CD4-positive, alpha-beta T cell treated with Interleukin-6 for 4 hours (primary cell): Measurements from ENCODE around the gene KDM7A.
"Not testable (repeated sequence)": the region's sequence is repeated elsewhere in the genome, so short reads cannot be mapped to it uniquely, and the experiment has no call there.

Source experiments
- DNase-seq: peaks from one replicate; pipeline ENCODE4 v3.0.0-alpha.2; 2020; ENCODE audit warnings: mixed read lengths

KDM7A gene, protein sequence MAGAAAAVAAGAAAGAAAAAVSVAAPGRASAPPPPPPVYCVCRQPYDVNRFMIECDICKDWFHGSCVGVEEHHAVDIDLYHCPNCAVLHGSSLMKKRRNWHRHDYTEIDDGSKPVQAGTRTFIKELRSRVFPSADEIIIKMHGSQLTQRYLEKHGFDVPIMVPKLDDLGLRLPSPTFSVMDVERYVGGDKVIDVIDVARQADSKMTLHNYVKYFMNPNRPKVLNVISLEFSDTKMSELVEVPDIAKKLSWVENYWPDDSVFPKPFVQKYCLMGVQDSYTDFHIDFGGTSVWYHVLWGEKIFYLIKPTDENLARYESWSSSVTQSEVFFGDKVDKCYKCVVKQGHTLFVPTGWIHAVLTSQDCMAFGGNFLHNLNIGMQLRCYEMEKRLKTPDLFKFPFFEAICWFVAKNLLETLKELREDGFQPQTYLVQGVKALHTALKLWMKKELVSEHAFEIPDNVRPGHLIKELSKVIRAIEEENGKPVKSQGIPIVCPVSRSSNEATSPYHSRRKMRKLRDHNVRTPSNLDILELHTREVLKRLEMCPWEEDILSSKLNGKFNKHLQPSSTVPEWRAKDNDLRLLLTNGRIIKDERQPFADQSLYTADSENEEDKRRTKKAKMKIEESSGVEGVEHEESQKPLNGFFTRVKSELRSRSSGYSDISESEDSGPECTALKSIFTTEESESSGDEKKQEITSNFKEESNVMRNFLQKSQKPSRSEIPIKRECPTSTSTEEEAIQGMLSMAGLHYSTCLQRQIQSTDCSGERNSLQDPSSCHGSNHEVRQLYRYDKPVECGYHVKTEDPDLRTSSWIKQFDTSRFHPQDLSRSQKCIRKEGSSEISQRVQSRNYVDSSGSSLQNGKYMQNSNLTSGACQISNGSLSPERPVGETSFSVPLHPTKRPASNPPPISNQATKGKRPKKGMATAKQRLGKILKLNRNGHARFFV

DNA sequence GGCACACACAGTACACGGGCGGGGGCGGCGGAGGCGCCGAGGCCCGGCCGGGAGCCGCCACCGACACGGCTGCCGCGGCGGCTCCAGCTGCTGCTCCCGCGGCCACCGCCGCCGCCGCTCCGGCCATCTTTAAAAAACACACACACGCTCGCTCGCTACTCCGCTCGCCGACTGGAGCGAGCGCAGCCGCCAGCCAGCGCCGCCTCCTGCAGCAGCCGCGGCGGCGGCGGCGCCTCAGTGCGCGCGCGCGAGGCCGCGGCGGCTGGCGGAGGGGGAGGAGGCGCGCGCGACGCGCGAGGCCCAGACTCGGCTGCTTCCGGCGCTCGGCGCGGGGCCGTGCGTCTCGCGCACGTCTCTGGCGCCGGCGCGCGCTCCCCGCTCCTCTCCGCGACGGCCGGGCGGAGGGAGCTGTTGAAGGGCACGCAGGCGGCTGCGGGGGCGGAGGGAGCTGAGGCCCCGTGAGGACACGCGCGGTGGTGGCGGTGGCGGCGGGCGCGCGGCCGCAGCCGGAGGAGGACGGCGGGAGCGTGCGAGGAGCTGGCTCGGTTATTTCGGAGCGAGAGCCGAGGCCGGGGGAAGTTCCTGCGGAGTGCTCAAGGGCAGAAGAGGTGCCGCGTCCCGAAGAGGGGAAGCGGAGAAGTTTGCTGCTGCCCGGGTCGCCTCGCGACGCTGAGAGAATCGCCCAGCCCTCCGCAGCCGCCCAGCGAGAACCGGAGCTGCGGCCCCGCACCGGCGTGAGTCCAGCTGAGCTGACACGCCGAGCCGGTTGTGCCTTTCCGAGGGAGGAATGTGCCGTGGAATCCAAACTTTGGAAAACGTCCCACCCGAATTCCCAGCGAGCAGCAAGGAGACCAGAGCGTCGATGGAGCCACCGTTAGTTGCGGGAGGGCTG, at the start of gene KDM7A:
Gene KDM7A, minus strand, starts transcription at position 173 of the 892 bp plus-strand sequence. Its CDS starts 46 bp downstream, at position 127.
- peak; percentile 93 for DNase-seq

DNA sequence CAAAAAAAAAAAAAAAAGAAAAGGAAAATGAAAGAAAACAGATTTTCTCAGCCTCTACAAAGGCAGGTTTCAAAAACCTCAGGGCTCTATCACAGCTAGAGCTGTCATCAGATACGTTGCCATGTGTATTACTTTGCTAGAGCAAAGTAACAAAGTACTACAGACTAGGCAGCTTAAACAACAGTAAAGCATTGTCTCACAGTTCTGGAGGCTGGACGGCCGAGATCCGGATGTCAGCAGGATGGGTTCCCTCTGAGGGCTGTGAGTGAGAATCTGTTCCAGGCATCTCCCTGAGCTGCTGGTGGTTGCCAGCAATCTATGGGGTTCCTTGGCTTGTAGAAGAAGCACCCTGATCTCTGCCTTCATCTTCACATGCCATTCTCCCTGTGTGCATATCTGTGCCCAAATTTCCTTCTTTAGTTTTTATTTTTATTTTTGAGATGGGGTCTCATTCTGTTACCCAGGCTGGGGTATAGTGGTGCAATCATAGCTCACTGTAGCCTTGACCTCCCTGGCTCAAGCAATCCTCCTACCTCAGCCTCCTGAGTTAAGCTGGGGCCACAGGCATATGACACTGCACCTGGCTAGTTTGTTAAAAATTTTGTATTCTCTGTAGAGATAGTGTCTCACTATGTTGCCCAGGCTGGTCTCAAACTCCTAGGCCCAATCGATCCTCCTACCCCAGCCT, 48.9 kb upstream of the KDM7A start:
- DNase-seq = peak; percentile 40

DNA sequence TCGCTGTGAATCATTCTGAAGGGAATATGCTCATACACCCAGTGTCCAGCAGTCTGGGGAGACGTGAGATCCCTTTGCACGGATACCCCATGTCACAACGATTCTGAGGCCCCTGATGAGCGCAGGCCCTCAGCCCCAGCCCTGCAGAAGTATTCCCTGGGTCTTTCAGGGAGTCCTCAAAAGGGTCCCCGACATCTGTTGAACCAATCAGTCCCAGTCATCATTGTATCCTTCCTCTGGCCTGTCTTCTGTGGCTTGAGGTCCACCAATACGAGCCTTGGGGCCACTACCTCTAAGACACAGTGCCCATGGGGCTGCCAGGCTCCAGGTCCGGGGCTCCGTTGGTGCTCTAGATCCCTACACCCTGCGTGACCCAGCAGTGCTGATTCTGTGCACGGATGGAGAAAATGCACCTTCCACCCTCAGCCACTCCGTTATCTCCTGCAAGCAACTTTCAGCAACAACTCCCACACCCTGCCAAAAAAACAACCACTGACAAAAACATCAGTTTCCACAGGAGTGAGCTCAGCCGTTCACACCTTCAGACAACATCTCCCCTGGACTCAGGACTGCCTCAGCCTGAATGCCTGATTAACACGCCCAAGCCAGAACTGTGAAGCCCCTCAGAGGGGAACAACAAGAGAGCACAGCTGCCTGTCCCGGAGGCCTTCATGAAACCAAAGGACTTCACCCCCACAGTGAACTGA, 46.9 kb upstream of the KDM7A start:
- DNase-seq = peak; percentile 50

DNA sequence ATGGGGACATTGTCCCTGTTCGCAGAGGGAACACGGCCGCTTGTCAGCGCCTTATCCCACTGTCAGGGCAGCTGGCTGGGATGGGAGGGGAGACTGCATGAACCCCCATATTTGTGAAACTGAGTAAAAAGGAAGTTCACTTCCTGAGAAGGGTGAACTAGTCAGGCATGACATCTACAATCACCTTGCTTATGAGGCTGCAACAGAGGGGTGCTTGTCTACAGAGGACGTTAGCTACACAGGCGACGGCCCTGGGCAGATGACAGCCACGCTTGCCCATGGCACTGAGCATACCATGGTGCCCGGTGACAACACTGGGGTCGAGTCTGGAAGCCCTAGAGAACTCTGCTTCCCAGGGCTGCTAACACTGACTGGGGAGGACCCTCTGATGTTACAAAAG, 46.0 kb upstream of the KDM7A start:
- peak; percentile 29 for DNase-seq

DNA sequence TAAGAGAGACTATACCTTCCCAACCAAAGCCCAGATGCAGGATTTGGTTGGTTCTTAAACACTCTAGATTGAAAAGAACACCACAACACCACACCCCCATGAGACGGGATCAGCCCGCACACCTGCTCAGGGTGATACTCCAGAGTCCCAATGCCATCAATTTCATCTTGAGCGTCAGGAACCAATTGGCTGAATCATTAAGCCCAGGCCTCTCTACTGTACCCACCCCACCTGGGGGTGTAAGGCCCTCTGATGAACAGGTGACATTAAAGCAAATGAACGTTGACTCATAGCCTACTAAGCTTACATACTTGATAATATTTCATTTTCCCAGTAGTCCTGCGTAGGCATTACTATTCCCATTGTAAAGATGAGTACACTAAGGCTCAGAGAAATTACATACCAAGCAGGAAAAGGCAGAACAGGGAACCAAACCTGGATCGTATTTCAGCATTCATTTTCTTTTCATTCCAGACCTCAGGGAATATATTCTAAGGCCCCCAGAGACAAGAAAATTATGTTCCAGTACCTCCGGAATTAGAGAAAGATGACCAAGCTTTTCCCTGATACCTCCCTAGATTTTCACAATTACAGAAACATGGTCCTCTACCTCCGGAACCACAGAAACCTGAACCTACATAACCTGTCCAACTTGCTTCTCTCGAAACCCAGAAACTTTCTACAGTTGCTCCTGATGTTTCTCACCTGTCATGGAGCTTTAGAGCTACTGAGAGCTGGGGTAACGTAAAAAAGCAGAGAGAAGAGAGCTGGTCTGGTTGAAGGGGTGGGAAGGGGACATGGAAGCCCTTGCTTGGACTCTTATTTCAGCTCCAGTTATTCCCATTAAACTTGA, 43.1 kb upstream of the KDM7A start:
- no peak for DNase-seq

DNA sequence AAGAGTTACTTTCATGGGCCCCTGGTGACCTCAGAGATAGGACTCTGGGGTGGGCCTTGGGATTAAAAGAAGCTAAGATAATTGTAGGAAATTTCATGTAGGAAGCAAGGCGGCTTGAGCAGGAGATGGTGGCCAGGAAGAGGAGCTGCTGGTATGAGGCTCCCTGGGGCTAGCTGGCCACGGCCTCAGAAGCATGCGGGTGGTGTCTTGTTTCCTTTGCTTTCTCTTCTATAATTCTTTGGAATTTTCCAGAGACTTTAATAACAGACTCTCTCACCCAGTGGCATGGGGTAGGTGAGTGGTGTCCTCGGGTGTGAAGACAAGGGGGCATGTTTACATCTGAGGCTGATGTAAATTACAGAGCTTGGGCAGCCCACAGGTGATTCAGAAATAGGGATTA, 41.9 kb upstream of the KDM7A start:
- DNase-seq = no peak

DNA sequence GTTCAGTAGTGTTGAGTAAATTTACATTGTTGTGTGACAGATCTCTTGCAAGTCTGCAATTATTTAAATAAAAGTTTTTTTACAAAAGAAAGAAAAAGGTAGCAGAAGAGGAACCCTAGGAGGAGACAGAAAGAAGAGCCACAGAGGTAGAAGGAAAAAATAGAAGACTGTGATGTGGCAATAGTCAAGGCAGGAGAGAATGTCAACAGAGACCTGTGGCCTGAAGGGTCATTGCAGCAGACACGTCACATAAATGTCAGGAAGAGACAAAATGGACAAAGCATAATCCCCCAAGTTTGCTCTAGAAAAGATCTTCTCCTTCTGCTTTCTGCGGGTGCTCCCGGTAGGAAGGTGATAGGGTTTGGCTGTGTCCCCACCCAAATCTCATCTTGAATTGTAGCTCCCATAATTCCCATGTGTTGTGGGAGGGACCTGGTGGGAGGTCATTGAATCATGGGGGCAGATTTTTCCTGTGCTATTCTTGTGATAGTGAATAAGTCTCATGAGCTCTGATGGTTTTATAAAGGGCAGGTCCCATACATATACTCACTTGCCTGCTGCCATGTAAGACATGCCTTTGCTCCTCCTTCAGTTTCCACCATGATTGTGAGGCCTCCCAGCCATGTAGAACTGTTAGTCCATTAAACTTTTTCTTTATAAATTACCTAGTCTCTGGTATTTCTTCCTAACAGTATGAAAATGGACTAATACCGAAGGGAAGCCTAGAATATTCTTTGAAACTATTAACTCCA, 41.1 kb upstream of the KDM7A start:
- DNase-seq = no peak

DNA sequence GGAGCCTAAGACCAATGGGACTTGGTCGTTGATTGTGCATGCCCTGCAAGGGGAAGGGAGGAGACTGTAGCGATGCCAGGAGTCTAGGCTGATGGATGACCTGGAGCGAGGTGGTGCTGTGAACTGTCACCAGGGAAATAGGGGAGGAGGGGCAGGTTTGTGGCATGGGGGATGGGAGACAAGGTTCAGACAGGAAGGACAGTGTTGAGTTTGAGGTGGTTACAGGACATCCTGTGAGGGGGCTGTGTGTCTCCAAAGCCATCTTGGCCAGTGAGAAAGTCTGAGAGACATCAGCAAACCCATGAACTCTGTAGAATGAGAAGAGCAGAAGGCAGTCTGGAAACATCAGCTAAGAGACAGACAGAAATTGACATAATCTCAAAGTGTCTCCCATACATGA, 38.5 kb upstream of the KDM7A start:
- no peak for DNase-seq

DNA sequence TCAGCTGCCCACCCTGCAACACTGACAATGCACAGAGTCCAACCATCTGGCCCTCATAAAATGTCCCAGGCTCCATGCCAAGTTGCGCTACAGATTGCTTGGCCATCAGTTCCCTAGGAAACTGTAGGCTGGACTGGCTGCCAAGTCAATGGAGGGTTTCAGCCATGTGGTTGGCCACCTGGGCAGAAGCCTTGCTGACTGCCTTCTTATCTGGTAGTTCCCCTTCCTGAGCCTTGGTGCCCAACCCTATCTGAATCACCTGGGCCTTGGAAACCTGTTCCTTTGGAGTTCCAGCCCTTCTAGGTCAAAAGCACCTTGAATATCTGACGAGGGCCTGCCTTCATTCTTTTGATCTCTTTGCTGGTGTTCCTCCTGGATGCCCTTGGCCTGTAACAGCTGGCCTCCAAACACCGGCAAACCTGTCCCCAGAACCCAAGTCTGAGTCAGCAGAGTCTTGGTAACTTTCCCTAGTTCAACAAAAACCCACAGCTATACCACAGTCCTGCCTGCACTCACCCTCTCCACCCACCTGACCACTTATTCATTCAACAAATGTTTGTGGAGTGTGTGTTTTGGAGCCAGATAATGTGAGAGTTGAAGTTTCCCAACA, 37.4 kb upstream of the KDM7A start:
- DNase-seq = no peak

DNA sequence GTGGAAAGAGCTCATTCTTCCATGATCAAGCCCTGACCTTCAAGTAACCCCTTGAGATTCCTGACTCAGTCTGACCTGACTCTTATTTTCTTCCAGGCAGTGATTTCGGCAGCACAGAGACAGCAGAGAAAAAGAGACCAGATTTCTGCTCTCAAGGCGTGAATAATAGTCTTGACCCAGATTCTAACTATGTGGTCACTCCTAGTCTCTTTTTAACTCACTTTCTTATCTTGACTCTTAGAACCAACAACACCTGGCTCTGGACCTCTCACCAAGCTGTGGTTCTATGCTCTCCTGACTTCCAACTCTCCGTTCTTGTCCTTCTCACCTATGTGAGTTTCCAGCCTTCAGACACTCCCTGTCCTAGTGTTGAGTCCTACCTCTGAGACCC, 36.9 kb upstream of the KDM7A start:
- no peak for DNase-seq

DNA sequence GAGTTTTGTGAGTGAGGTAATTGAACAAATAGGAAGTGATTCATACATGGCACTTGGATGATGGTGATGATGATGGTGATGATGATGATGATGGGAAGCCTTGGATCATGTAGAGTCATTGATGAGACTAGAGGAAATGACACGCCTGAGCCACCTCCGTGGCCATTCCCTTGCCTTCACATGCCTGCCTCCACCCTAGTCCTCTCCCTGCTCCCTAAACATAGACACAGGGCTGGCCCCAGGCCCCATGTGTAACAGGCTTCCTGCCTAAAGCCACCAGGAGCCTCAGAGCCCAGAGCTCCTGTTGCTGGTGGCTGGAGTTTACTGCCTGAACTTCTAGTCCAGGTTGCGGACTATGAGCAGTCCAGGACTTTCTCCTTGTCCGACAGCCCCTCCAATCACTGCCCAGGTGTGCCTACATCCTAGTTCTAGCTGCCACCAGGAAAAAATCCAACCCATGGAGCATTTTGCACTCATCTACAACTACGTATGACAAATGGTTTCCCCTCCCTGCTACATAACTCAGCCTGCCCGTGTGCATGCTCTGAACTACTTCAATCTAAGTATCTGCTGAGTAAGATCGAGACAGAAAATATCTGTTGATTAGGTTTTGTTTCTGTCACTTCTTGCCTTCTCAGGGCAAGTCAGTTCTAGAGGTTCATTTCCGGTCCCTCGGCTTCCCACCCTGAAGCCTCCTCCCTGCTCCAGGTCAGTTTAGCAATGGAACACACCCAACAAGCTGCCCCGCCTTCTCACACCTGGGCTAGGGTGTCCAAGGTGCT, 35.5 kb upstream of the KDM7A start:
- no peak for DNase-seq

DNA sequence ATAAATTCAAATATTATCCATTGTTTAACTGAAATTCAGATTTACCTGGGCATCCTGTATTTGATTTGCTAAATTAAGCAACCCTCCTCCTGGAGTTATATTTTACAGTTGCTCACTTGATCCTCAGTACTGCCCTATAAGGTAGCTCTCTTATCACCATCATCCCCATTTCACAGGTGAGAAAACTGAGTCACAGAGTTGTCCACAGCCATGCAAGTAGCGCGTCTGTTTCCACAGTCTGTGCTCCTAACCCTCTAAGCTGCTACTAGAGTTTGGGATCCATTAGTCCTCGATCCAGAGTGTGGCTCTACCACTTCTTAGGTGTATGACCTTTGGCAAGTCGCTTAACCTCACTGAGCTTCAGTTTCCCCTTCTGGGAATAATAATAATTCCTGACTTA, 34.9 kb upstream of the KDM7A start:
- DNase-seq = no peak

DNA sequence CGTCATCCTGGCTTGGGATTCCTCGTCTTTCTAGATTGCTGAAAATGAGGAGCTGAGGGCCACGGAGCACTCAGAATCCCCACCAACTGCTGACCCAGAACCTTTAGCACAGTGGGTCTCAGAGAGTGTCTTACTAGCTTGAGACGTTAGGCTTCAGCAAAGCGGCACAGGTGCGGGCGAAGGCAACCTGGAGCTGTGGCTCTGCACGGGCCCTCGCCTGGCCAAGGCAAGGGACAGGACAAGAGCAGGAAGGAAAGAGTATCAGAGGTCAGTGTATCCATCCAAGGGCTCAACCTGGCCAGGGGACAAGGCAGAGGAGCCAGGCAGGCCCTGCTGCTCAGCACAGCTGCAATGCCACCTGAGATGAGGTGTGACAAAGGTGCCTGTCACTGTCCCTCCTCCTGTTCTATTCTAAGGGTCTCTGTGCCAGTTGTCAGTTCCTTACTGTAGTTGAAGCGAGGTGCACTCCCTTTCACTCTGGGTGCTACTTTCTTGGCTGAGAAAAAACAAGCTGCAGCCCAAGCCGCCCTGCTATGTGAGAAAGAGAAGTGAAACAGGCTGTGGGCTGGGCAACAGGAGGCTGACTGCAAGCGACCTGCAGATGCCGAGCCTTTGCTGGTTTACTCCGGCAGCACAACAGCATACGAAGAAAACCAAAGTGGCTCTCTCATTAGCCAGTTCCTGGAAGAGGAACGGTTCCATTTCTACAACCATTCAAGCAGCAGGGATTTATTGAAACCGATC, 33.3 kb upstream of the KDM7A start:
- DNase-seq = peak; percentile 62

DNA sequence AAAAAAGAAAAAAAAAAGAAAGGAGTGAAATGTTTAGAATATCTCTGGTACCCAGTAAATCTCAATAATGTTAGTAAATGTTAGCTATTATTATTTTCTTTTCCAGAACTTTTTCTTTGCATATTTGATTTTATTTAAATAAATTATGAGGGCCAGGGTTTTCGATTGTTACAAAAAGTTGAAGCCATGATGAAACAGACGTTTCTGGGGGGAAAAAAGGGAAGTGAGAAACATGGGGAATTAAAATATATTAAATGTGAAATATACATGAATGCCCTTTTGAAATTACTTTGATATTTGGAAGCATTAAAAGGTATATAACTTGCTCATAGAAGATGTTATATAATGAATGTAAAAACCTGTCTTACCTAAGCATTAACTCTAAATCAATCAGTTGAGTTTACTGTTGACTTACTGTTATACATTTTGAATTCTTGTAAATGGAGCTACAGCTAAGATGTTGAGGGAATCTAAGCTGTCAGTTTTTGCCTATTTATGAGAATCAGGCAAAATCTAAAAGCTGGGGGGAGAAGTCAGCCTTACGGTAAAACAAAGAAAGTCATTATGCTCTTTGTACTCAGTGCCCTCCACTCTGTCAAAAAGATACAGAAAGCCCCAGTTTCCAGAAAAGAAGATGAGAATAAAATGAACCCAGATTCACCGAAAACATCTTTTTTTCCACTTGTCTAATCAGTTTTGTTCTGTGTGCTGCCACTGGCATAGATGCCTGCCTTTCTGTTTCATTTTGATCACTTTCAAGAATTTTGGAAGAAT, 30.0 kb upstream of the KDM7A start:
- no peak for DNase-seq

DNA sequence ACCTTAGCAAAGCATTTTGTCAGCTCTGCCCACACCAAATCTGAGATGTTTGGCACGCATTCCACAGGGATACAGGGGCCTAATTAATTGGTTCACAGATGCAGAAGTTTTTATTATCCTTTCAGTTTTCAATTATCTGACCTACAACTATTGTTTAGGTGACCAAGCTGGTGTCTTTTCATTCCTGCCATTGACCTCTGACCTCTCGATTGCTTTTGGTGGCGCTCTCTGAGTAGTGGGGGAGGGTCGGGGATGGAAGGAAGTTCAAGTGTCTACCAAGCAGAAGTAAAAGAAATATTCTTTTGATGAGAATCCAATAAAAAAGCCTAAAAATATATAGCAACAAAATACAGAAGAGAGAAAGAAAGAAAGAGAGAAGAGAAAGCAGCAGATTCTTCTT, 28.8 kb upstream of the KDM7A start:
- no peak for DNase-seq

DNA sequence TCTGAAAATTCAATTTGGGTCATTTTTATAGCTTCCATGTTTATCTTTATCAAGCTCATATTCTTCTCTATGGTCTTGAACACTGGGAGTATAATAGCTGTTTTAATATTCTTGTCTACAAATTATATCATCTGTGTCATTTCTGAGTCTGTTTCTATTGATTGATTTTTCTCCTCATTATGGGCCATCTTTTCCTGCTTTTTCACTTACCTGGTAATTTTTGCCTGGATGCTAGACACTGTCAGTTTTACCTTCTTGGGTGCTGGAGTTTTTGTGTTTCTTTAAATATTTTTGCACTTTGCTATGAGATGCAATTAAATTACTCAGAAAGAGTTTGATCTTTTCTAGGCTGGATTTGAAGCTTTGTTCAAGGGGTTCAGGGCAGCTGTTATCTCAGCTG, 26.8 kb upstream of the KDM7A start:
- DNase-seq = no peak

DNA sequence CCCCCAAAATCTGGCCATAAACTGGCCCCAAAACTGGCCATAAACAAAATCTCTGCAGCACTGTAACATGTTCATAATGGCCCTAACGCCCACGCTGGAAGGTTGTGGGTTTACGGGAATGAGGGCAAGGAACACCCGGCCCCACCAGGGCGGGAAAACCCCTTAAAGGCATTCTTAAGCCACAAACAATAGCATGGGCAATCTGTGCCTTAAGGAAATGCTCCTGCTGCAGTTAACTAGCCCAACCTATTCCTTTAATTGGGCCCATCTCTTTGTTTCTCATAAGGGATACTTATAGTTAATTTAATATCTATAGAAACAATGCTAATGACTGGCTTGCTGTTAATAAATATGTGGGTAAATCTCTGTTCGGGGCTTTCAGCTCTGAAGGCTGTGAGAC, 26.2 kb upstream of the KDM7A start:
- DNase-seq = not testable (repeated sequence)
